Endothelial cell of umbilical vein (primary cell): Measurements from ENCODE around the gene ZDHHC7. TPM values are rescaled to one million over a fixed set of nuclear protein-coding genes. Genes with fewer than 3 reads are reported as not detected.
A peak's percentile ranks its signal among the peaks of the same experiment; 100 is the strongest.

ENCODE experiments used
- BruUV-seq: library from RNA; stranded (reverse); fragments of 400-500 nt; replicated peaks from 2 replicates; lab custom pipeline; 2021; lab: Mats Ljungman, UMichigan
- CTCF ChIA-PET: fragments of 300-600, 350-600 bp; sonication (Branson Sonifier 250); formaldehyde crosslinking; loops from one replicate; lab custom pipeline; 2021; ENCODE audit warnings: antibody characterized with exemption, inconsistent platforms; lab: Charles Lee
- POLR2A ChIA-PET: fragments of 300-600, 350-600 bp; sonication (Branson Sonifier 250); formaldehyde crosslinking; loops from one replicate; lab custom pipeline; 2021; ENCODE audit warnings: antibody characterized with exemption, inconsistent platforms; lab: Charles Lee
- DNase-seq: peaks from one replicate; pipeline ENCODE4 v3.0.0-alpha.2; 2011; ENCODE audit warnings: low read depth, low spot score
- FAIRE-seq: peaks from 2 replicates; lab custom pipeline; 2011; peaks lifted over from hg19 to GRCh38; lab: Jason Lieb, UNC
- H2AFZ ChIP-seq: 2 replicates; pipeline ENCODE4 v1.6.0; 2012; ENCODE audit warnings: low read depth, low read length, control low read depth, inconsistent platforms
- H3K27ac ChIP-seq: 2 replicates; pipeline ENCODE4 v1.5.1; 2011; ENCODE audit warnings: low read depth, mild to moderate bottlenecking, control low read depth, low read length, moderate library complexity; ENCODE audit not compliant: insufficient read depth
- H3K27me3 ChIP-seq, 2 experiments: 2 replicates each; pipeline versions ENCODE4 v1.6.0 to v1.6.1; 2011; ENCODE audit warnings: low read length in 2 of 2, mixed read lengths in 1 of 2; ENCODE audit not compliant: control insufficient read depth in 2 of 2, insufficient read depth in 2 of 2
- H3K36me3 ChIP-seq, 2 experiments: 2 replicates in 1 of 2; 3 replicates in 1 of 2; pipeline ENCODE4 v1.5.1; 2011; ENCODE audit warnings: low read length in 2 of 2, mild to moderate bottlenecking in 1 of 2, moderate library complexity in 1 of 2; ENCODE audit not compliant: control insufficient read depth in 2 of 2, insufficient read depth in 2 of 2; ENCODE audit errors: extremely low read depth in 1 of 2
- H3K4me1 ChIP-seq: 3 replicates; pipeline ENCODE4 v1.5.1; 2011; ENCODE audit warnings: mild to moderate bottlenecking, low read length; ENCODE audit not compliant: control insufficient read depth, insufficient read depth; ENCODE audit errors: extremely low read depth
- H3K4me2 ChIP-seq: 2 replicates; pipeline ENCODE4 v1.6.1; 2011; ENCODE audit warnings: low read length, control low read depth, mixed read lengths; ENCODE audit not compliant: insufficient read depth
- H3K4me3 ChIP-seq, 3 experiments: fragments of 200-600 bp in 1 of 3; sonication (generic), shearing (Covaris generic) in 1 of 3; replicated peaks in 1 of 3; 2 replicates each; pipeline ENCODE4 v1.5.1; 2011 to 2016; ENCODE audit warnings: control low read depth in 3 of 3, low read length in 3 of 3, mild to moderate bottlenecking in 2 of 3, inconsistent platforms in 1 of 3, low read depth in 1 of 3, moderate library complexity in 1 of 3; ENCODE audit not compliant: insufficient read depth in 1 of 3
- H3K79me2 ChIP-seq: 2 replicates; pipeline ENCODE4 v1.6.0; 2012; ENCODE audit warnings: low read length, inconsistent platforms; ENCODE audit not compliant: control insufficient read depth, insufficient read depth
- H3K9ac ChIP-seq: replicated peaks from 2 replicates; pipeline ENCODE3; 2011; ENCODE audit warnings: low read length, control low read depth; ENCODE audit not compliant: insufficient read depth; ENCODE audit errors: extremely low read depth
- H3K9me1 ChIP-seq: replicated peaks from 3 replicates; pipeline ENCODE4 v1.6.0; 2011; ENCODE audit warnings: mild to moderate bottlenecking, low read length; ENCODE audit not compliant: control insufficient read depth, insufficient read depth; ENCODE audit errors: extremely low read depth
- H3K9me3 ChIP-seq: replicated peaks from 2 replicates; pipeline ENCODE4 v1.5.1; 2012; ENCODE audit warnings: low read length, inconsistent platforms; ENCODE audit not compliant: control insufficient read depth, insufficient read depth
- H4K20me1 ChIP-seq: replicated peaks from 2 replicates; pipeline ENCODE3; 2011; ENCODE audit warnings: mild to moderate bottlenecking, low read length; ENCODE audit not compliant: control insufficient read depth, insufficient read depth; ENCODE audit errors: extremely low read depth
- CTCF ChIP-seq, 2 donors: IDR thresholded peaks; 1 replicate in 1 of 2; 2 replicates in 1 of 2; pipeline ENCODE4 v1.5.1; 2011; ENCODE audit warnings: low read length in 2 of 2, mild to moderate bottlenecking in 2 of 2, moderate library complexity in 2 of 2, control low read depth in 1 of 2, inconsistent platforms in 1 of 2, low read depth in 1 of 2; ENCODE audit not compliant: insufficient read depth in 1 of 2; ENCODE audit errors: extremely low read depth in 1 of 2
- EZH2 ChIP-seq: IDR thresholded peaks from 2 replicates; pipeline ENCODE4 v1.6.1; 2012; ENCODE audit warnings: borderline replicate concordance, low read depth, mild to moderate bottlenecking, moderate library complexity, low read length, inconsistent platforms; ENCODE audit not compliant: severe bottlenecking
- FOS ChIP-seq: IDR thresholded peaks from 2 replicates; pipeline ENCODE4 v1.6.1; 2011; ENCODE audit warnings: mild to moderate bottlenecking, low read length, moderate library complexity, borderline replicate concordance; ENCODE audit not compliant: insufficient read depth
- GATA2 ChIP-seq: IDR thresholded peaks from 2 replicates; pipeline ENCODE4 v1.7.0; 2011; ENCODE audit warnings: low read depth, mild to moderate bottlenecking, moderate library complexity, mixed read lengths, low read length; ENCODE audit not compliant: insufficient read length, insufficient read depth
- JUN ChIP-seq: IDR thresholded peaks from 2 replicates; pipeline ENCODE4 v1.6.1; 2011; ENCODE audit warnings: borderline replicate concordance, low read depth; ENCODE audit not compliant: insufficient read length, insufficient read depth
- MAX ChIP-seq: IDR thresholded peaks from 2 replicates; pipeline ENCODE4 v1.6.1; 2011; ENCODE audit not compliant: insufficient read depth, insufficient read length
- MYC ChIP-seq: IDR thresholded peaks from one replicate; pipeline ENCODE4 v1.6.1; 2011; ENCODE audit warnings: mild to moderate bottlenecking, low read depth, low read length
- POLR2A ChIP-seq: IDR thresholded peaks from 2 replicates; pipeline ENCODE4 v1.6.1; 2012; ENCODE audit warnings: low read depth, mild to moderate bottlenecking, control low read depth, low read length
- POLR2AphosphoS5 ChIP-seq: IDR thresholded peaks from 2 replicates; pipeline ENCODE4 v1.6.1; 2012; ENCODE audit warnings: low read depth, mild to moderate bottlenecking, control low read depth, low read length, moderate library complexity; ENCODE audit not compliant: insufficient read depth
- dilution Hi-C: fragments of 300-500 bp; cut with MboI; formaldehyde crosslinking; loops from one replicate; pipeline ENCODE4 v1.15.0; 2019; ENCODE audit warnings: low sequenced_read_pairs; ENCODE audit not compliant: extremely low pct_ligation_motif_present
- intact Hi-C: fragments of 100-400 bp; cut with micrococcal nuclease; formaldehyde crosslinking; loops from one replicate; pipeline ENCODE4 v1.10.0; 2022
- polyA plus RNA-seq, 4 experiments: library from polyadenylated mRNA; depleted of rRNA in 3 of 4; stranded (reverse) in 3 of 4; unstranded in 1 of 4; fragments of >200 nt; gene quantifications; 2 replicates each; pipeline versions ENCODE4 v1.2.1 to v1.2.3, GENCODE V29; 2011 to 2012; ENCODE audit warnings: missing spikeins in 1 of 4
- total RNA-seq: library from RNA; stranded (reverse); gene quantifications from 2 replicates; pipeline ENCODE4 v1.2.3, GENCODE V29; 2021

ZDHHC7 gene
- total and polyA plus RNA-seq, 2 donors (not counting 3 experiments of a cell fraction or from before 2014, with no cell fraction given), result 44.1 to 46.2 TPM

- CTCF ChIA-PET, result interaction anchor here (1.0 to 3.0 kb wide), 6 partner anchors 12 to 91 kb away, joined by 3 to 23 read pairs (median 6); partner anchors contain the start of gene ZDHHC7
- POLR2A ChIA-PET, result no interaction called here
- no peak overlapping the region for H3K9ac ChIP-seq
- no peaks in the 10 kb centered on the region for H4K20me1 ChIP-seq
- H3K4me3 ChIP-seq, result no peak overlapping the region
- no peak for DNase-seq
- no peak overlapping the region for H3K4me2 ChIP-seq
- no peaks in the 10 kb centered on the region for H3K9me1 ChIP-seq
- FAIRE-seq, result no peak
- no TSS peak for BruUV-seq
- no peak for TF ChIP-seq JUN
- no peak for TF ChIP-seq POLR2AphosphoS5
- TF ChIP-seq MAX, result no peak
- TF ChIP-seq CTCF (IDR thresholded peaks at IDR 0.05; ENCODE audit: extremely low read depth in 1 of 2, insufficient read depth in 1 of 2, low read depth in 1 of 2, low read length in 2 of 2), result no peak
- TF ChIP-seq EZH2, result no peak
- TF ChIP-seq GATA2, result no peak
- TF ChIP-seq FOS, result no peak
- no peak for TF ChIP-seq POLR2A
- no peak for TF ChIP-seq MYC
- peak overlapping the region; percentile 89 for H3K27ac ChIP-seq
- H3K4me1 ChIP-seq, result peaks cover 26% of the 10 kb centered on the region
- intact Hi-C loops, result no loop called here
- H3K36me3 ChIP-seq, result peaks cover 3 to 6% of the 10 kb centered on the region in 2 experiments
- H2AFZ ChIP-seq, result no peak overlapping the region
- H3K79me2 ChIP-seq, result peaks cover 47% of the 10 kb centered on the region
- no peaks in the 10 kb centered on the region for H3K27me3 ChIP-seq
- H3K9me3 ChIP-seq, result no peaks in the 10 kb centered on the region
- dilution Hi-C loops, result no loop called here
Measured at GRCh38 chr16:84995663-84996062, 15.7 kb downstream of the ZDHHC7 start.
